C1 segment of cervical spinal cord (tissue), 14 donors: Measurements from ENCODE around the gene LRRTM4.
"Not testable (repeated sequence)": the region's sequence is repeated elsewhere in the genome, so short reads cannot be mapped to it uniquely, and the experiment has no call there.

Experiments
- DNase-seq, 14 donors: peaks; one replicate each; lab custom pipeline; 2025; lab: John Stamatoyannopoulos, UW

The LRRTM4 gene

GRCh38 chr2:77086051-77086450 lies 436.1 kb downstream of the LRRTM4 start:
- no peak for DNase-seq

GRCh38 chr2:77085561-77085960 lies 436.6 kb downstream of the LRRTM4 start:
- no peak for DNase-seq

- DNase-seq, result no peak
These were observed 440.6 kb downstream of the LRRTM4 start for GRCh38 chr2:77081597-77081996.

GRCh38 chr2:77064324-77064723 lies 457.9 kb downstream of the LRRTM4 start:
- no peak for DNase-seq

- DNase-seq, result peak in 3 of 14 donors; percentile 0 to 4 (median 1)
These were observed 467.2 kb downstream of the LRRTM4 start for GRCh38 chr2:77054938-77055337.

- DNase-seq, result no peak
These were observed 475.8 kb downstream of the LRRTM4 start for GRCh38 chr2:77046339-77046738.

- DNase-seq, result not testable (repeated sequence)
These were observed 476.7 kb downstream of the LRRTM4 start for GRCh38 chr2:77045456-77045855.

- DNase-seq, result no peak
These were observed 487.7 kb downstream of the LRRTM4 start for GRCh38 chr2:77034445-77034844.

GRCh38 chr2:77029237-77029636 lies 492.9 kb downstream of the LRRTM4 start:
- DNase-seq, result not testable (repeated sequence)

- no peak for DNase-seq
These were observed 494.1 kb downstream of the LRRTM4 start for GRCh38 chr2:77028032-77028600.

- no peak for DNase-seq
These were observed 496.5 kb downstream of the LRRTM4 start for GRCh38 chr2:77025714-77026113.

- DNase-seq, result no peak
These were observed 501.0 kb downstream of the LRRTM4 start for GRCh38 chr2:77021161-77021560.

- DNase-seq, result no peak
These were observed 504.0 kb downstream of the LRRTM4 start for GRCh38 chr2:77018219-77018618.

- DNase-seq, result no peak
These were observed 504.8 kb downstream of the LRRTM4 start for GRCh38 chr2:77017355-77017745.

GRCh38 chr2:77016443-77017354 lies 505.5 kb downstream of the LRRTM4 start:
- no peak for DNase-seq

- DNase-seq, result no peak
These were observed 508.2 kb downstream of the LRRTM4 start for GRCh38 chr2:77013953-77014352.

GRCh38 chr2:77013457-77013856 lies 508.7 kb downstream of the LRRTM4 start:
- DNase-seq, result no peak

GRCh38 chr2:77009307-77009706 lies 512.9 kb downstream of the LRRTM4 start:
- DNase-seq, result no peak

- no peak for DNase-seq
These were observed 513.3 kb downstream of the LRRTM4 start for GRCh38 chr2:77008853-77009252.

GRCh38 chr2:77007686-77008085 lies 514.5 kb downstream of the LRRTM4 start:
- no peak for DNase-seq

- no peak for DNase-seq
These were observed 516.7 kb downstream of the LRRTM4 start for GRCh38 chr2:77005522-77005921.

- no peak for DNase-seq
These were observed 520.3 kb downstream of the LRRTM4 start for GRCh38 chr2:77001895-77002294.

- no peak for DNase-seq
These were observed 523.5 kb downstream of the LRRTM4 start for GRCh38 chr2:76998704-76999103.
